Activated T-cell treated with anti-CD3 and anti-CD28 coated beads, Interleukin-2, amount 50 U/mL, for 72 hours (primary cell): Measurements from ENCODE around the gene PCDH15. TPM values are rescaled to one million over a fixed set of nuclear protein-coding genes. Genes with fewer than 3 reads are reported as not detected.
"Not testable (repeated sequence)": the region's sequence is repeated elsewhere in the genome, so short reads cannot be mapped to it uniquely, and the experiment has no call there.

Source experiments
- ATAC-seq, 2 donors: fragments of 150-1000 bp; cut with Tn5 transposase; replicated peaks in 1 of 2; 2 replicates each; pipeline ENCODE4 v1.10.0; 2021; ENCODE audit warnings: moderate library complexity in 2 of 2, mild to moderate bottlenecking in 1 of 2
- DNase-seq, 2 donors: peaks; one replicate each; pipeline ENCODE4 v3.0.0; 2021 to 2022; ENCODE audit warnings: mixed read lengths in 1 of 2
- H3K27ac Mint-ChIP-seq: one replicate; pipeline ENCODE4 v1.8.0; 2022; ENCODE audit warnings: mild to moderate bottlenecking, moderate library complexity, mixed read lengths
- H3K27me3 Mint-ChIP-seq: one replicate; pipeline ENCODE4 v1.8.0; 2022; ENCODE audit warnings: low read depth, mixed read lengths
- H3K36me3 Mint-ChIP-seq, 2 donors: one replicate each; pipeline ENCODE4 v1.8.0; 2022; ENCODE audit warnings: mixed read lengths in 2 of 2, mild to moderate bottlenecking in 1 of 2; ENCODE audit not compliant: insufficient read depth in 2 of 2
- H3K4me1 Mint-ChIP-seq: one replicate; pipeline ENCODE4 v1.8.0; 2022; ENCODE audit warnings: low read depth, mixed read lengths
- H3K4me3 Mint-ChIP-seq, 2 donors: one replicate each; pipeline ENCODE4 v1.8.0; 2022; ENCODE audit warnings: mild to moderate bottlenecking in 2 of 2, mixed read lengths in 2 of 2, moderate library complexity in 2 of 2
- H3K9me3 Mint-ChIP-seq, 2 donors: one replicate each; pipeline ENCODE4 v1.8.0; 2022; ENCODE audit warnings: mixed read lengths in 2 of 2
- total RNA-seq, 2 donors: library from RNA; stranded (reverse); gene quantifications; one replicate each; pipeline ENCODE4 v1.2.3, GENCODE V29; 2022

The PCDH15 gene
- total RNA-seq, 2 donors from 2014 or later = not detected

DNA sequence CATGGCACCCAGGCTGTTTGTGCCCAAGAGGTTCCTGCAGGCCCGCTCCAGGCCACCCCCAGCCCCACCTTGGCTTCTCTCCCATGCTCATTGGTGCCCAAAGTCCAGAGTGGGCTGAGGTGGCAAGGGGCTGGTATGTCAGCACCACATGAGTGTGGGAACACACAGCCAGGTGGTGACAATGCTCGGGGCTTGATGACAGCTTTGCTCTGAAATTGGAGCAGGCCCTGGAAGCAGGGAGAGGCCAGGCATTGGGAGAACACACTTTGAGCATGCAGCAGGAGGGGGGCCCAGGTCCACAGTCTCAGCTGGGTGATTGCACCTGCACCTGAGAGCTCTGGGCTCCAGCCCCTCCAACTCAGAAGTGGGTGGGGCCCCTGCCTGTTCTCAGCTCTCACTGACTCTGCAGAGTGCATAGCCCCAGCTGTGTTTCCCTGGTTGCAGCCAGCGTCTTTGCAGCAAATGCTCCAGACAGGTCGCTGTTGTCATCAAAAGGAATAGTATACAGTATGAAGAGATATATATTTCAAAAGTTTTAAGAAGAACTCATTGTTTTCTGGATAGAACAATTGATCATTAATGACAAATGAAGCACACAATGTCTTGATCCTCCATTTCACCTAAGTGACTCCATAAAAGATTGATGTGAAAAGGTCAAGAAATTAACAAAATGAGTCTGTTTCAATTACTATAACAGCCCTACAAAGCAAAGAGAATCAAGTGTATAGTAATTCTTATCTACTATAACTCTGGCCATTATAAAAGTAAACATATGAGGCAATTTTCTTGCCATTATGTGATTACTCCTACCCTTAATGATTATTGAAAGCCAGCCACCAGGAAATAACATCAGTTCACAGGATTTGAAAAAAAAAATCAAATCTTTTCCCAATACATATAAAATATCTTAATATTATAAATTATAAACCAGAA lies 848.1 kb downstream of the PCDH15 start:
- peaks cover 3 to 4% of the 10 kb centered on the region in 2 donors for H3K9me3 Mint-ChIP-seq
- H3K36me3 Mint-ChIP-seq = no peaks in the 10 kb centered on the region
- no peak overlapping the region for H3K27ac Mint-ChIP-seq
- H3K4me1 Mint-ChIP-seq = no peaks in the 10 kb centered on the region
- no peaks in the 10 kb centered on the region for H3K27me3 Mint-ChIP-seq
- ATAC-seq (no peak), DNase-seq (no peak)
- H3K4me3 Mint-ChIP-seq = no peak overlapping the region

DNA sequence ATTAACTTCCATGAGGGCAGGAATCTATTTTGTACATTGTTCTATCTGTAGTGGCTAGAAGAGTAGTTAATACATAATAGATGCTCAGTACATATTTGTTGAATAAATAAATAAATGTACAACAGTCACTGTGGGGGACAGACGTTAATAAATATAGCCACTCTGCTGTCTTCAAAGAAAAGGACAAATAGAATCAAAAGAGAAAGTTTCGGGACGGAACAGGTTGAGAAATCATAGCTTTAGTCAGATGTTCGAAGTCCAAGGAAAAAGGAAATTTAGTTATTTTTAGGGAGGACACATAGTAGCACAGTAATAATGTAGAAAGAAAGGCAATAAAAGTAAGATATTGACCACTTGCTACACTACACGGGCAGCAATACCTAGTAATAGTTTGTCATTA lies 861.4 kb downstream of the PCDH15 start:
- DNase-seq (no peak), ATAC-seq (no peak)
- no peak overlapping the region for H3K27ac Mint-ChIP-seq
- no peak overlapping the region for H3K4me3 Mint-ChIP-seq
- peaks cover 0 to 3% of the 10 kb centered on the region in 2 donors for H3K36me3 Mint-ChIP-seq
- peaks cover 2 to 6% of the 10 kb centered on the region in 2 donors for H3K9me3 Mint-ChIP-seq
- no peaks in the 10 kb centered on the region for H3K4me1 Mint-ChIP-seq
- no peaks in the 10 kb centered on the region for H3K27me3 Mint-ChIP-seq

DNA sequence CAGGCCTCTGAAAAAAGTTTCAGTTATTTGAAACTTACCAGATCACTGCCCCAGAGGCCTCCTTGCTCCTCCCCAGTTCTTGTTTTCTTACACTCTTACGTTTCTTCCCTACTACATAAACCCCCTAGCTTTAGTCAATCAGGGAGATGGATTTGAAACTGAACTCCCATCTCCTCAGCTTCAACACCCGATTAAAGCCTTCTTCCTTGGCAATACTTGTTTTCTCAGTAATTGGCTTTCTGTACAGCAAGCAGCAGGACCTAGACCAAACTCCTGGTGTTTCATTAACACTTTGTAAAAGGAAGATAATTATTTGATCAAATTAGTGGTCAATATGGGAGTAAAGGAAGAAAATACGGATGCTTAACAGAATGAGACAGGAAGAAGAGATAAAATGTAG lies 870.4 kb downstream of the PCDH15 start:
- Mint-ChIP-seq H3K4me1 (no peaks in the 10 kb centered on the region), H3K36me3 (no peaks in the 10 kb centered on the region), H3K4me3 (no peak overlapping the region), H3K27ac (no peak overlapping the region), H3K9me3 (peaks cover 6 to 7% of the 10 kb centered on the region in 2 donors), H3K27me3 (no peaks in the 10 kb centered on the region)
- DNase-seq (no peak), ATAC-seq (no peak)

DNA sequence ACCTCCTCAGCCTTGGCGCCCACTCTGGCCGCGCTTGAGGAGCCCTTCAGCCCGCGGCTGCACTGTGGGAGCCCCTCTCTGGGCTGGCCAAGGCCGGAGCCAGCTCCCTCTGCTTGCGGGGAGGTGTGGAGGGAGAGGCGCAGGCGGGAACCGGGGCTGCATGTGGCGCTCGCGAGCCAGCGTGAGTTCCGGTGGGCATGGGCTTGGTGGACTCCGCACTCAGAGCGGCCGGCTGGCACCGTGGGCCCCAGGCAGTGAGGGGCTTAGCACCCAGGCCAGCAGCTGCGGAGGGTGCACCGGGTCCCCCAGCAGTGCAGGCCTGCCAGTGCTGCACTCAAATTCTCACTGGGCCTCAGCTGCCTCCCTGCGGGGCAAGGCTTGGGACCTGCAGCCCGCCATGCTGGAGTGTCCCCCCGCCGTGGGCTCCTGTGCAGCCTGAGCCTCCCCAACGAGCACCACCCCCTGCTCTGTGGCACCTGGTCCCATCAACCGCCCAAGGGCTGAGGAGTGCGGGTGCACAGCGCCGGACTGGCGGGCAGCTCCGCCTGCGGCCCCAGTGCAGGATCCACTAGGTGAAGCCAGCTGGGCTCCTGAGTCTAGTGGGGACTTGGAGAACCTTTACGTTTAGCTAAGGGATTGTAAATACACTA lies 876.9 kb downstream of the PCDH15 start:
- H3K36me3 Mint-ChIP-seq, H3K27me3 Mint-ChIP-seq, DNase-seq, ATAC-seq, H3K27ac Mint-ChIP-seq, H3K4me3 Mint-ChIP-seq, H3K9me3 Mint-ChIP-seq, H3K4me1 Mint-ChIP-seq: not testable (repeated sequence)

DNA sequence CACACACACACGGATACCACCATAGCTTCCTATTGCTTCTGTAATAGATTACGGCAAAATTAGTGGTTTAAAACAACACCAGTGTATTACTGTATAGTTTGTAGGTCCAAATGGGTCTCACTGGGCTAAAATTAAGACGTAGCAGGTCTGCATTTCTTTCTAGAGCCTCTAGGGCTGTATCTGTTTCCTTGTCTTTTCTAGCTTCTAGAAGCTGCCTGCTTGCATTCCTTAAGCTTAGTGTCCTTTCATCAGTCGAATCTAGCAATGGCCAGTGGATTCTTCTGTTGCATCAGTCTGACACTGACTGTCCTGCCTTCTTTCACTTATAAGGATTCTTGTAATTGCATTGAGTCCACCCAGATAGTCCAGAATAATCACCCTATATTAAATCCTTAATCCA lies 882.3 kb downstream of the PCDH15 start:
- Mint-ChIP-seq H3K27me3 (no peaks in the 10 kb centered on the region), H3K9me3 (peaks cover 2 to 4% of the 10 kb centered on the region in 2 donors), H3K4me1 (no peaks in the 10 kb centered on the region), H3K27ac (no peak overlapping the region), H3K4me3 (no peak overlapping the region), H3K36me3 (no peaks in the 10 kb centered on the region)
- ATAC-seq = no peak
- DNase-seq = no peak

DNA sequence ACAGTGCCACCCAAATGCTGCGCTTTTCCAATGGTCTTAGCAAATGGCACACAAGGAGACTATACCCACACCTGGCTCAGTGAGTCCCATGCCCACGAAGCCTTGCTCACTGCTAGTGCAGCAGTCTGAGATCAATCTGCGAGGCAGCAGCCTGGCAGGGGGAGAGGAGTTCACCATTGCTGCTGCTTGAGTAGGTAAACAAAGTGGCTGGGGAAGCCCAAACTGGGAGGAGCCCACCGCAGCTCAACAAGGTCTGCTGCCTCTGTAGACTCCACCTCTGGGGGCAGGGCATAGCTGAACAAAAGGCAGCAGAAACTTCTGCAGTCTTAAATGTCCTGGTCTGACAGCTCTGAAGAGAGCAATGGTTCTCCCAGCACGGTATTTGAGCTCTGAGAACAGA lies 891.2 kb downstream of the PCDH15 start:
- Mint-ChIP-seq H3K27me3 (no peaks in the 10 kb centered on the region), H3K4me3 (no peak overlapping the region), H3K27ac (no peak overlapping the region), H3K4me1 (no peaks in the 10 kb centered on the region), H3K9me3 (peaks cover 5 to 7% of the 10 kb centered on the region in 2 donors), H3K36me3 (peaks cover 0 to 7% of the 10 kb centered on the region in 2 donors)
- no peak for ATAC-seq
- no peak for DNase-seq

DNA sequence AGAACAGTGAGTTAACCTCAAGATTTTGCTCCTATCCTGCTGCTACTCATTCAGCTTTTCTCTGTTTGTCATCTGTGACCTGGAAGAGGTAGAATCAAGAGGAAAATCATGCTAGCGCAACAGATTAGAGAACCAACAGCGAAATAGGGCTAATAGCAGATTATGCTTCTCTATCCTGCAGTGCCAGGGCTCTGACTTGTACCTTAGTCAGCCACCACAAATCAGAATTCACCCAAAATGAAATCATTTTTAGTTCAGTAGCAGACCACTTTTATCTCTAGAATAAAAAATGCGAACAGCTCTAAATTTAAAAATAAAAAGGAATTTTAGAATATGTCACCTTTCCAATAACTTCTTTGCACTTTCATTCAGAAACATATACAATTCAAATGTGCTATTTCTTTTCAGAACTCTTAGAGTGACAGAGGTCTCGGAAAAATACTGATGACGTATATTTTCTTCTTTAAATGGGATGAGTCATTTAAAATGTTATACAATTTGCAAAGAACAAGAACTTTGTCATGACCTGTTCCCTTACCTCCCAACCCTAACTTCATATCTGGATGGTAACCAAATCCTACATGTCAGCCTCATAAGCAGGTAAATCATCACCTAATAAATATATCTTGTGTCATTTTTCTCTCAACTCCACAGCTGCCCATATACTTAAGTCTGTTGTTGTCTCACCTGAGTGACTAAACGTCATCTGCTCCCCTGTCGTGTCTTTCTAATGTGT lies 896.4 kb downstream of the PCDH15 start:
- no peaks in the 10 kb centered on the region for H3K36me3 Mint-ChIP-seq
- H3K4me3 Mint-ChIP-seq = no peak overlapping the region
- DNase-seq = no peak
- peaks cover 2% of the 10 kb centered on the region in 2 donors for H3K9me3 Mint-ChIP-seq
- no peaks in the 10 kb centered on the region for H3K4me1 Mint-ChIP-seq
- ATAC-seq = no peak
- H3K27me3 Mint-ChIP-seq = no peaks in the 10 kb centered on the region
- no peak overlapping the region for H3K27ac Mint-ChIP-seq

DNA sequence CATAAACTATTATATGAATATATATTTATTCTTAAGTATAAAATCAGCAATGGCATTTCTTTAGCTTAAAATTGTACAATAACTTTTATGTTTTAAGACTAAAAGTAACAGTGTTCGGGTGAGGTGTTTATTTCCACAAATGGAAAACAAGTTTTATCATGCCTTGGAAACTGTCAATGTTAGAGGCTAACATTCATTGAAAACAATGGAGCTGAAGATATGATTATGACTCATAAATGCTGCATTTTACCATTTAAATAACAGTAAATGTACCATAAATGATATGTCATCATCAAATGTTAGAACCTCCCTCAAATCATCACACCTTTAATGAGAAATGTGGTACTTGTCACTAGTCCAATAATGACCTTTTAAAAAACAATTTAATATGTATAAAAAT lies 897.3 kb downstream of the PCDH15 start:
- H3K4me1 Mint-ChIP-seq = no peaks in the 10 kb centered on the region
- H3K36me3 Mint-ChIP-seq = no peaks in the 10 kb centered on the region
- H3K9me3 Mint-ChIP-seq = peaks cover 1 to 2% of the 10 kb centered on the region in 2 donors
- no peak overlapping the region for H3K27ac Mint-ChIP-seq
- no peak overlapping the region for H3K4me3 Mint-ChIP-seq
- H3K27me3 Mint-ChIP-seq = no peaks in the 10 kb centered on the region
- ATAC-seq (no peak), DNase-seq (no peak)

DNA sequence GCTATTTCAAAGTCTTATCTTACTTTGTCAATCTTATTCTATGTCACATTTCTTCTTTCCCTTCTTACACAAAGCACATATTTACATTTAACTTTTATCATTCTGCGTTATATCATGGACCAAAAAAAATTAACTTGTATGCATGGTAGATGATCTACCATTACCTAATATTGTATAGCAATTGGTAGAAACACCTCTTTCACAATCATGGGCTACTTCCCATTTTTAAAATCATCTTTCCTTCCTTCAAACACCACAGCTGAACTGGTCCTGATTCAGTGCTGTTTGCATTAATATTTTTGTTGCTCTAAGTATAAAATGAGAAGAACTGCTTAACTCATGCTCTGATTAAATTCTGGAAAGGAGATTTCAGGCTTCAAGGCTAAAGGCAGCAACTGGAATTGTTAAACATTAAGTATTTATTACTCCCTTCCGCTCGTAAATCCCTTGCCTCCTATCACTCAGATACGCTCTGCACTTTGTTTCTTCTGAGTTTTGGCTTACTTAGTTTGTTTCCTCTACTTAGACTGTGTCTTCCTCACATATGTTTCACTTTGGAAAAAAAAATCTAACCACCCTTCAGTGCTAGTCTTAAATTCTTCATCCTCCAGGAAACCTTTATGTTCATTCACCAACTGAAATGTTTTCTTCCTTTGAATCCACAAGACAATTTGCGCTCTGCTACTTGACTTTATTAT lies 901.4 kb downstream of the PCDH15 start:
- H3K9me3 Mint-ChIP-seq = peaks cover 0 to 3% of the 10 kb centered on the region in 2 donors
- no peaks in the 10 kb centered on the region for H3K36me3 Mint-ChIP-seq
- H3K27ac Mint-ChIP-seq = no peak overlapping the region
- no peaks in the 10 kb centered on the region for H3K4me1 Mint-ChIP-seq
- H3K27me3 Mint-ChIP-seq = no peaks in the 10 kb centered on the region
- H3K4me3 Mint-ChIP-seq = no peak overlapping the region
- ATAC-seq (no peak), DNase-seq (no peak)

DNA sequence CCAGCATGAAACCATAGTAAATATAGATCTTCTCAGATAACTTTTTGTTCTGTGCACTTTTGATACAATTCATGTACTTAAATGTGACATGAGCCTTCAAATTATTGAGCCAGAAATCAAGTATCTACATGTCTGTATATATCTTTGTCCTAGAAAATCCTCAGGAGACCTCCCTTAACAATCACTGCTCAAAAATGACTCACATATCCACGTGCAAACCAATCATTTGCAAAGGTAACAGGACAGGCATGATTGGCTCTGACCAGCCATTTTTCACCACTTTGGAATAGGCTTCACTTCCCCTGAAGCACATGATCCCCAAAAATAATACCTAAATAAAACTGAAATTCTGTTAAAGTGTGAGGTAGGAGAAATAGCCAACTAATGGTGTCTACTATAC lies 902.5 kb downstream of the PCDH15 start:
- Mint-ChIP-seq H3K4me1 (no peaks in the 10 kb centered on the region), H3K36me3 (no peaks in the 10 kb centered on the region), H3K4me3 (no peak overlapping the region), H3K27me3 (no peaks in the 10 kb centered on the region), H3K27ac (no peak overlapping the region), H3K9me3 (peaks cover 0 to 5% of the 10 kb centered on the region in 2 donors)
- ATAC-seq = no peak
- no peak for DNase-seq

DNA sequence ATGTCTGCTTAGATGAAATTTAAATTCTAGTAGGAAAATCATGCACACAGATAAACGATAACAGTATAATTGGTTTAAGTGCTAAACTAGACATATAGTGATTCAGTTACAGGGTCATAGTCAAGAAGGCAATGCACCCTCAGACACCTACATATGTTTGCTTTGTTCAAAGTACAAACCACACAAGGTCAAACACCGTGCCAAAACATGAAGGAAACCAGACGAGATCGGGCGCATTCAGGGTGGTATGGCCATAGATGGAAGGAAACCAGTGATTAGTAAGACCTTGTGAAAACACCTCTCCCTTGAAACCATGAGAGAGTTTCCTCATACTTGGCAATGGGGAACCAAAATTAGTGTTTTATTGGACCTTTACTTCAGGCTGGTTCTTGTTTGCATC lies 906.9 kb downstream of the PCDH15 start:
- no peak overlapping the region for H3K4me3 Mint-ChIP-seq
- H3K9me3 Mint-ChIP-seq = peaks cover 0 to 6% of the 10 kb centered on the region in 2 donors
- ATAC-seq (no peak), DNase-seq (no peak)
- no peaks in the 10 kb centered on the region for H3K36me3 Mint-ChIP-seq
- H3K27ac Mint-ChIP-seq = no peak overlapping the region
- no peaks in the 10 kb centered on the region for H3K27me3 Mint-ChIP-seq
- no peaks in the 10 kb centered on the region for H3K4me1 Mint-ChIP-seq

DNA sequence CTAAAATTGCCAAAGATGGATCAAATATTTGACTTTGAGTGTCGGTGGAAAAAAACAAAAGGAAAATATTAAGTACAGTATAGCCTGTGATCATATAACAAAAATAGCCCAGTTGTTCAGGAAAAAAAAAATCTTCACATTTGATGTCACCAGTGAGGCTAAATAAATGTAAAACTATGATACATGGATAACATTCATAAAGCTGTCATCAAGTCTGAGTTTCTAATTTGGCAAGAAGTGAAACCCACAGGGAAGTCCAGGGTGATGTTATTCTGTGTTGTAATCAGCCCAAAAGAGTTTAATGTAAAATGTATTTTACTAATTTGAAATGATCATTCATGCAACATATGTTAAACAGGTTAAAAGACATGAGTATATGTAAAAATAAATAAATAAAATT lies 908.0 kb downstream of the PCDH15 start:
- ATAC-seq = no peak
- Mint-ChIP-seq H3K27ac (no peak overlapping the region), H3K4me1 (no peaks in the 10 kb centered on the region), H3K9me3 (peaks cover 0 to 6% of the 10 kb centered on the region in 2 donors), H3K4me3 (no peak overlapping the region), H3K27me3 (no peaks in the 10 kb centered on the region), H3K36me3 (no peaks in the 10 kb centered on the region)
- DNase-seq = no peak
